HG02588 (cell line): ENCODE measurements around the gene MOCS1.

ENCODE experiments used
- ATAC-seq: cut with Tn5 transposase; IDR thresholded peaks from one replicate; pipeline ENCODE4 v1.9.1; 2021; ENCODE audit warnings: mild to moderate bottlenecking, moderate library complexity; ENCODE audit not compliant: unreplicated experiment

The MOCS1 gene

GRCh38 chr6:39950125-39950720 lies 16.0 kb upstream of the MOCS1 start:
- ATAC-seq: no peak

- no peak for ATAC-seq
These were observed 14.0 kb upstream of the MOCS1 start for GRCh38 chr6:39948199-39948791.

GRCh38 chr6:39947611-39948068 lies 13.4 kb upstream of the MOCS1 start:
- ATAC-seq: no peak

- ATAC-seq: no peak
These were observed 11.4 kb upstream of the MOCS1 start for GRCh38 chr6:39945626-39946025.

GRCh38 chr6:39942903-39943580 lies 8.8 kb upstream of the MOCS1 start:
- no peak for ATAC-seq

- ATAC-seq: no peak
These were observed 7.6 kb upstream of the MOCS1 start for GRCh38 chr6:39941820-39942219.

- no peak for ATAC-seq
These were observed 6.9 kb upstream of the MOCS1 start for GRCh38 chr6:39941138-39941537.

GRCh38 chr6:39938773-39939654 lies 4.8 kb upstream of the MOCS1 start:
- no peak for ATAC-seq

- no peak for ATAC-seq
These were observed 3.5 kb upstream of the MOCS1 start for GRCh38 chr6:39937686-39938333.

- no peak for ATAC-seq
These were observed 2.6 kb upstream of the MOCS1 start for GRCh38 chr6:39936857-39937256.

GRCh38 chr6:39935241-39935640 lies 979 bp upstream of the MOCS1 start:
- no peak for ATAC-seq

GRCh38 chr6:39933669-39934130 lies 562 bp downstream of the MOCS1 start:
- no peak for ATAC-seq

- ATAC-seq: no peak
These were observed 1.8 kb downstream of the MOCS1 start for GRCh38 chr6:39932386-39932910.

GRCh38 chr6:39931607-39932006 lies 2.7 kb downstream of the MOCS1 start:
- no peak for ATAC-seq

- ATAC-seq: no peak
These were observed 3.7 kb downstream of the MOCS1 start for GRCh38 chr6:39930540-39930939.

GRCh38 chr6:39929733-39930461 lies 4.4 kb downstream of the MOCS1 start:
- no peak for ATAC-seq

- ATAC-seq: no peak
These were observed 5.1 kb downstream of the MOCS1 start for GRCh38 chr6:39929039-39929732.

GRCh38 chr6:39927159-39927558 lies 7.1 kb downstream of the MOCS1 start:
- no peak for ATAC-seq

GRCh38 chr6:39926668-39927067 lies 7.6 kb downstream of the MOCS1 start:
- ATAC-seq: no peak
